HEK293T (cell line): ENCODE measurements around the gene HES7.

Source experiments
- CTCF ChIA-PET: fragments of 350-600 bp; formaldehyde crosslinking; extraction: SDS; loops from one replicate; lab custom pipeline; 2021; ENCODE audit warnings: antibody characterized with exemption, inconsistent platforms; lab: Yijun Ruan, JAX
- POLR2A ChIA-PET: fragments of 350-600 bp; formaldehyde crosslinking; extraction: SDS; loops from one replicate; lab custom pipeline; 2020; ENCODE audit warnings: antibody characterized with exemption, inconsistent platforms; lab: Yijun Ruan, JAX
- DNase-seq: peaks from one replicate; pipeline ENCODE4 v3.0.0; 2012; ENCODE audit warnings: mixed read lengths; ENCODE audit errors: extremely low spot score
- ARNT ChIP-seq: fragments of 450-650 bp; IDR thresholded peaks from 2 replicates; pipeline ENCODE4 v1.6.1; 2017; ENCODE audit warnings: mild to moderate bottlenecking
- BHLHE40 ChIP-seq: fragments of 450-650 bp; IDR thresholded peaks from 2 replicates; pipeline ENCODE4 v1.6.1; 2016; ENCODE audit warnings: mild to moderate bottlenecking, moderate library complexity, borderline replicate concordance
- CTBP1 ChIP-seq: fragments of 450-650 bp; IDR thresholded peaks from 2 replicates; pipeline ENCODE4 v1.6.1; 2016; ENCODE audit warnings: borderline replicate concordance
- ELF4 ChIP-seq: fragments of 450-650 bp; IDR thresholded peaks from 2 replicates; pipeline ENCODE4 v1.6.1; 2017; ENCODE audit warnings: antibody characterized with exemption
- FOXA1 ChIP-seq: fragments of 450-650 bp; IDR thresholded peaks from 2 replicates; pipeline ENCODE4 v1.6.1; 2016; ENCODE audit warnings: mild to moderate bottlenecking
- FOXK2 ChIP-seq: fragments of 450-650 bp; IDR thresholded peaks from 2 replicates; pipeline ENCODE4 v1.6.1; 2016; ENCODE audit warnings: mild to moderate bottlenecking
- HDGF ChIP-seq: fragments of 450-650 bp; IDR thresholded peaks from 2 replicates; pipeline ENCODE4 v1.6.1; 2017; ENCODE audit warnings: antibody characterized with exemption, borderline replicate concordance
- L3MBTL2 ChIP-seq: fragments of 450-650 bp; conservative IDR thresholded peaks from 2 replicates; pipeline ENCODE4 v1.6.1; 2016; ENCODE audit warnings: mild to moderate bottlenecking
- LEF1 ChIP-seq: fragments of 450-650 bp; IDR thresholded peaks from 2 replicates; pipeline ENCODE4 v1.6.1; 2017; ENCODE audit warnings: mild to moderate bottlenecking, borderline replicate concordance
- NFRKB ChIP-seq: fragments of 450-650 bp; IDR thresholded peaks from 2 replicates; pipeline ENCODE4 v1.6.1; 2016; ENCODE audit warnings: mild to moderate bottlenecking, moderate library complexity
- SP1 ChIP-seq: fragments of 450-650 bp; IDR thresholded peaks from 2 replicates; pipeline ENCODE4 v1.6.1; 2017
- SUZ12 ChIP-seq: fragments of 450-650 bp; IDR thresholded peaks from 2 replicates; pipeline ENCODE4 v1.6.1; 2016; ENCODE audit warnings: mild to moderate bottlenecking
- TARDBP ChIP-seq: fragments of 450-650 bp; IDR thresholded peaks from 2 replicates; pipeline ENCODE4 v1.6.1; 2016
- TF ChIP-seq, protein P1 (sequence below): fragments of 450-650 bp; IDR thresholded peaks from 2 replicates; pipeline ENCODE4 v1.6.1; 2016

The HES7 gene

DNA sequence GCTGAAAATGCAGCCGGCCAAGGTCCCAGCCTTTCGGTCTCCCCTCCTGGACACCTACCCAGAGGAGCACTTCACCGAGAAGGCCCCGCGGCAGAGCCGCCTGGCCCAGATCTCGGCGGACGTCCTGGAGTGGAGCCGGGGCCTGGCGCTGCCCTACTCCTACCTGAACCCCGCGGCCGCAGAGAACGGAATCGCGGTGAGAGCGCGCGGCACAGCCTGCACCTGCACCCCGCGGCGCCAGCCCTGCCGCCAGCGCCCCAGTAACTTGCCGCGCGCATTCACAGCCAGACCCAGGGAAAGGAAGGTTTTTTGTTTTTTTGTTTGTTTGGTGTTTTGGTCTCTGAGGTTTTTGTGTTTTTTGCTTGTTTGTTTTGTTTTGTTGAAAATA is 51.6 kb downstream of the HES7 start:
- DNase-seq, result no peak
- CTCF ChIA-PET, result interaction anchor here (0.9 kb wide), 1 partner anchor 9 kb away, joined by 4 read pairs; no protein-coding TSS in a partner anchor
- POLR2A ChIA-PET, result no interaction called here
- TF ChIP-seq ARNT (no peak), CTBP1 (no peak), TARDBP (no peak), ELF4 (no peak), FOXA1 (no peak), HDGF (no peak), L3MBTL2 (no peak)

DNA sequence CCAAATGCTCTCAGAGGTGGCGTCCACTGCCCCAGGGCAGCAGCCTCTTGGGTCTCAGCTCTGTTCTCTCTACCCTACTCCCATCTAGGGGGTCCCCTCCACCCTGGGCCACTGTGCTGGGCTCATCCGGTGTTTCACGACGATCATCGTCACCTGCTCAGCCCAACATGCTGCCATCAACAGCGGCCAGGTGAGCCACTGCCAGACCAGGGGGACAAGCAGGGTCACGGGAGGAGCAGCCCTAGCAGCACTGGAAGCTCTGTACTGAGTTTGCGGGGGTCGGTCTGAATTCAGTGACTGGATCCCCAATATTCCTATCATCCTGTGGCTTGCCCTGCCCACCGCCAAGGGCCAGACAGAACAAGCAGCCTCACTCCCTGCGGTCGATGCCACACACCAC is 52.4 kb downstream of the HES7 start:
- CTCF ChIA-PET, result interaction anchor here (1.1 to 1.4 kb wide), 3 partner anchors 9 to 47 kb away, joined by 3 to 7 read pairs (median 5); partner anchors contain the start of gene ALOXE3
- DNase-seq, result no peak
- TF ChIP-seq LEF1 (no peak), SUZ12 (no peak), FOXK2 (no peak), NFRKB (no peak), SP1 (no peak), FOXA1 (no peak), ELF4 (no peak), TARDBP (no peak), BHLHE40 (no peak), ARNT (no peak)
- TF ChIP-seq, protein P1, sequence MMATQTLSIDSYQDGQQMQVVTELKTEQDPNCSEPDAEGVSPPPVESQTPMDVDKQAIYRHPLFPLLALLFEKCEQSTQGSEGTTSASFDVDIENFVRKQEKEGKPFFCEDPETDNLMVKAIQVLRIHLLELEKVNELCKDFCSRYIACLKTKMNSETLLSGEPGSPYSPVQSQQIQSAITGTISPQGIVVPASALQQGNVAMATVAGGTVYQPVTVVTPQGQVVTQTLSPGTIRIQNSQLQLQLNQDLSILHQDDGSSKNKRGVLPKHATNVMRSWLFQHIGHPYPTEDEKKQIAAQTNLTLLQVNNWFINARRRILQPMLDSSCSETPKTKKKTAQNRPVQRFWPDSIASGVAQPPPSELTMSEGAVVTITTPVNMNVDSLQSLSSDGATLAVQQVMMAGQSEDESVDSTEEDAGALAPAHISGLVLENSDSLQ, result no peak
- POLR2A ChIA-PET, result no interaction called here
